Liver (tissue), 3 donors: ENCODE data around the gene LEKR1.

Source experiments
- CTCF ChIP-seq: fragments of 150-350 bp; IDR thresholded peaks from 2 replicates; pipeline ENCODE4 v1.5.1; 2017; ENCODE audit warnings: improper control_type of control experiment, low read depth, low read length; ENCODE audit not compliant: missing input control
- GABPA ChIP-seq, 2 donors: IDR thresholded peaks in 1 of 2; conservative IDR thresholded peaks in 1 of 2; 2 replicates each; pipeline ENCODE4 v1.6.1; 2016; ENCODE audit warnings: antibody characterized with exemption in 2 of 2, mild to moderate bottlenecking in 1 of 2, moderate library complexity in 1 of 2
- HNF4A ChIP-seq, 2 donors: conservative IDR thresholded peaks; 2 replicates each; pipeline ENCODE4 v1.6.1; 2016; ENCODE audit warnings: antibody characterized with exemption in 2 of 2, mild to moderate bottlenecking in 2 of 2
- MAX ChIP-seq: IDR thresholded peaks from 2 replicates; pipeline ENCODE4 v1.6.1; 2016; ENCODE audit warnings: antibody characterized with exemption
- RAD21 ChIP-seq, 2 donors: IDR thresholded peaks; 2 replicates each; pipeline ENCODE4 v1.6.1; 2016; ENCODE audit warnings: antibody characterized with exemption in 2 of 2, mild to moderate bottlenecking in 2 of 2
- TAF1 ChIP-seq: conservative IDR thresholded peaks from 2 replicates; pipeline ENCODE4 v1.6.1; 2016; ENCODE audit warnings: antibody characterized with exemption, mild to moderate bottlenecking
- YY1 ChIP-seq: IDR thresholded peaks from 2 replicates; pipeline ENCODE4 v1.6.1; 2016; ENCODE audit warnings: antibody characterized with exemption, mild to moderate bottlenecking
- TF ChIP-seq, protein P1 (sequence below): IDR thresholded peaks from 2 replicates; pipeline ENCODE4 v1.6.1; 2016; ENCODE audit warnings: antibody characterized with exemption
- TF ChIP-seq, protein P2 (sequence below): IDR thresholded peaks from 2 replicates; pipeline ENCODE4 v1.6.1; 2016; ENCODE audit warnings: antibody characterized with exemption, mild to moderate bottlenecking
- donor health status: healthy.
- donor health status: healthy.

DNA sequence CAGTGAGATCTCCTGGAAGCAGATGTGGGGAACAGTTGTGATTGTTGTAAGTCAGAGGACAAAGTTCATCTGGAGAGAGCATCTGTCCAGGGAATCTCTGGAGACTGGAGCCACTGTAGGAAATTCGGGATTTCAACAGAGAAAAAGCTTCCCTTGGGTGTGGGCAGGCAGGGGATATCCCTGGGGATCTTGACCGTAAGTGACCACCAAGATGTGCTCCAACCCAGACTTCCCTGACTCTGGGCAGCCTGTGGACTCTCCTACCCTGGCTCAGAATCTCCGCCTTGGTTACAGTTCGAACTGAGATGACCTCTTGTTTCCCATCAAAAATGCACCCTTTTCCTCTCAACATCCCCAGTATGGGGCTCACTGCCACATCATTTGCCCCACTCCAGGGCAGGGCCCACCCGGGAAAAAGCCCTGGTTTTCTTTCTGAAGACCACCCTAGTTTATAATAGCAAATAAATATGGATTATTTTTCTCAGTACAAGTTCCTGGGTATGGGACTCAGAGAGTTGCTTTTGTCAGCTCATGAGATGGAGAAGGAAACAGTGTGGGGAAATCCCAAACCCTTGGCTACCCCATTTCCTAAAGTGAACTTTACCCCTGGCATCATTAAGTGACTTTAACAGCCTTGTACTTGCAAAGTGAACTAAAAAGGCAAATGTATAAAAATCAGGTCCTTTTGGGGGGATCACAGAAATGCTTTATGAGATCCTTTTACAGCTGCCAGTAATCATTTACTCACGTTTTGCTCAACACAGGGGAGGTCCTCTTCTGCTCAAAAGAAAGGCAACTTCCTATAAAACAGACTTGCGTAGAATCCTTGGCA, 243.9 kb downstream of the LEKR1 start:
- TF ChIP-seq TAF1 = no peak
- TF ChIP-seq YY1 = no peak
- no peak for TF ChIP-seq CTCF
- TF ChIP-seq, protein P1, sequence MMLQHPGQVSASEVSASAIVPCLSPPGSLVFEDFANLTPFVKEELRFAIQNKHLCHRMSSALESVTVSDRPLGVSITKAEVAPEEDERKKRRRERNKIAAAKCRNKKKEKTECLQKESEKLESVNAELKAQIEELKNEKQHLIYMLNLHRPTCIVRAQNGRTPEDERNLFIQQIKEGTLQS = no peak
- TF ChIP-seq, protein P2, sequence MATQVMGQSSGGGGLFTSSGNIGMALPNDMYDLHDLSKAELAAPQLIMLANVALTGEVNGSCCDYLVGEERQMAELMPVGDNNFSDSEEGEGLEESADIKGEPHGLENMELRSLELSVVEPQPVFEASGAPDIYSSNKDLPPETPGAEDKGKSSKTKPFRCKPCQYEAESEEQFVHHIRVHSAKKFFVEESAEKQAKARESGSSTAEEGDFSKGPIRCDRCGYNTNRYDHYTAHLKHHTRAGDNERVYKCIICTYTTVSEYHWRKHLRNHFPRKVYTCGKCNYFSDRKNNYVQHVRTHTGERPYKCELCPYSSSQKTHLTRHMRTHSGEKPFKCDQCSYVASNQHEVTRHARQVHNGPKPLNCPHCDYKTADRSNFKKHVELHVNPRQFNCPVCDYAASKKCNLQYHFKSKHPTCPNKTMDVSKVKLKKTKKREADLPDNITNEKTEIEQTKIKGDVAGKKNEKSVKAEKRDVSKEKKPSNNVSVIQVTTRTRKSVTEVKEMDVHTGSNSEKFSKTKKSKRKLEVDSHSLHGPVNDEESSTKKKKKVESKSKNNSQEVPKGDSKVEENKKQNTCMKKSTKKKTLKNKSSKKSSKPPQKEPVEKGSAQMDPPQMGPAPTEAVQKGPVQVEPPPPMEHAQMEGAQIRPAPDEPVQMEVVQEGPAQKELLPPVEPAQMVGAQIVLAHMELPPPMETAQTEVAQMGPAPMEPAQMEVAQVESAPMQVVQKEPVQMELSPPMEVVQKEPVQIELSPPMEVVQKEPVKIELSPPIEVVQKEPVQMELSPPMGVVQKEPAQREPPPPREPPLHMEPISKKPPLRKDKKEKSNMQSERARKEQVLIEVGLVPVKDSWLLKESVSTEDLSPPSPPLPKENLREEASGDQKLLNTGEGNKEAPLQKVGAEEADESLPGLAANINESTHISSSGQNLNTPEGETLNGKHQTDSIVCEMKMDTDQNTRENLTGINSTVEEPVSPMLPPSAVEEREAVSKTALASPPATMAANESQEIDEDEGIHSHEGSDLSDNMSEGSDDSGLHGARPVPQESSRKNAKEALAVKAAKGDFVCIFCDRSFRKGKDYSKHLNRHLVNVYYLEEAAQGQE = no peak
- TF ChIP-seq MAX = no peak
- no peak for TF ChIP-seq RAD21 (IDR thresholded peaks at IDR 0.05)
- TF ChIP-seq HNF4A (conservative IDR thresholded peaks at IDR 0.05) = peak in 1 of 2 donors; percentile 21
- no peak for TF ChIP-seq GABPA (IDR thresholded peaks at IDR 0.05 in 1 of 2, conservative IDR thresholded peaks at IDR 0.05 in 1 of 2)
